Neural progenitor cell (in vitro differentiated cells): ENCODE results near the gene ACOT7. TPM values are rescaled to one million over a fixed set of nuclear protein-coding genes. Genes with fewer than 3 reads are reported as not detected.

Experiments
- DNase-seq: peaks from one replicate; pipeline ENCODE4 v3.0.0-alpha.2; 2016; ENCODE audit warnings: low spot score
- H2AFZ ChIP-seq: fragments of 200-600 bp; sonication (generic); replicated peaks from 2 replicates; pipeline ENCODE4 v1.6.1; 2016; ENCODE audit warnings: antibody characterized with exemption
- H3F3A ChIP-seq: fragments of 200-600 bp; sonication (generic); 2 replicates; pipeline ENCODE4 v1.6.1; 2016; ENCODE audit warnings: antibody characterized with exemption, low read depth
- H3K27ac ChIP-seq: fragments of 200-600 bp; sonication (generic); 2 replicates; pipeline ENCODE4 v1.5.1; 2016; ENCODE audit warnings: mild to moderate bottlenecking
- H3K27me3 ChIP-seq: fragments of 200-600 bp; sonication (generic); 2 replicates; pipeline ENCODE4 v1.6.1; 2016; ENCODE audit warnings: mild to moderate bottlenecking, moderate library complexity
- H3K36me3 ChIP-seq: fragments of 200-600 bp; sonication (generic); 2 replicates; pipeline ENCODE4 v1.5.1; 2016
- H3K4me1 ChIP-seq: fragments of 200-600 bp; sonication (generic); 2 replicates; pipeline ENCODE4 v1.6.1; 2016; ENCODE audit warnings: mixed run types
- H3K4me2 ChIP-seq: fragments of 200-600 bp; sonication (generic); 2 replicates; pipeline ENCODE4 v1.6.1; 2016
- H3K4me3 ChIP-seq: fragments of 200-600 bp; sonication (generic); 2 replicates; pipeline ENCODE4 v1.5.1; 2016
- H3K79me2 ChIP-seq: fragments of 200-600 bp; sonication (generic); 2 replicates; pipeline ENCODE4 v1.6.1; 2016; ENCODE audit warnings: low read depth
- H3K9ac ChIP-seq: fragments of 200-600 bp; sonication (generic); 2 replicates; pipeline ENCODE4 v1.6.1; 2016
- H3K9me3 ChIP-seq: fragments of 200-600 bp; sonication (generic); 2 replicates; pipeline ENCODE4 v1.5.1; 2016; ENCODE audit warnings: low read depth
- H4K20me1 ChIP-seq: fragments of 200-600 bp; sonication (generic); 2 replicates; pipeline ENCODE4 v1.6.1; 2016; ENCODE audit warnings: low read depth
- H3K27ac Mint-ChIP-seq: 3 replicates; pipeline ENCODE4 v1.8.0; 2021; ENCODE audit warnings: mixed read lengths
- H3K27me3 Mint-ChIP-seq: 2 replicates; pipeline ENCODE4 v1.8.0; 2022; ENCODE audit warnings: low read depth, mild to moderate bottlenecking, inconsistent platforms, moderate library complexity, mixed read lengths; ENCODE audit not compliant: insufficient read depth
- H3K36me3 Mint-ChIP-seq: 3 replicates; pipeline ENCODE4 v1.8.0; 2021; ENCODE audit warnings: mixed read lengths
- H3K4me1 Mint-ChIP-seq: 3 replicates; pipeline ENCODE4 v1.8.0; 2021; ENCODE audit warnings: mixed read lengths
- H3K4me3 Mint-ChIP-seq: 3 replicates; pipeline ENCODE4 v1.8.0; 2021; ENCODE audit warnings: mild to moderate bottlenecking, moderate library complexity, mixed read lengths
- H3K9me3 Mint-ChIP-seq: 3 replicates; pipeline ENCODE4 v1.8.0; 2020; ENCODE audit warnings: mixed read lengths
- CTCF ChIP-seq: fragments of 200-600 bp; sonication (generic); IDR thresholded peaks from 2 replicates; pipeline ENCODE4 v1.5.1; 2017; ENCODE audit warnings: antibody characterized with exemption, mild to moderate bottlenecking
- EZH2 ChIP-seq: fragments of 200-600 bp; sonication (generic); IDR thresholded peaks from 2 replicates; pipeline ENCODE4 v1.6.1; 2017; ENCODE audit warnings: antibody characterized with exemption, mild to moderate bottlenecking, moderate library complexity
- EZH2phosphoT487 ChIP-seq: fragments of 200-600 bp; sonication (generic); IDR thresholded peaks from 2 replicates; pipeline ENCODE4 v1.6.1; 2017; ENCODE audit warnings: antibody characterized with exemption
- total RNA-seq: library from RNA; depleted of rRNA; stranded (reverse); fragments of >200 nt; gene quantifications from 2 replicates; pipeline ENCODE4 v1.2.3, GENCODE V29; 2015; ENCODE audit warnings: low replicate concordance

ACOT7 gene
- total RNA-seq, 1 donor from 2014 or later = 19.6 TPM

- H3K27ac Mint-ChIP-seq = no peak overlapping the region
- Histone ChIP-seq H3K9me3 (no peaks in the 10 kb centered on the region), H3F3A (peaks cover 30% of the 10 kb centered on the region), H3K79me2 (no peaks in the 10 kb centered on the region), H3K36me3 (no peaks in the 10 kb centered on the region), H4K20me1 (peaks cover 92% of the 10 kb centered on the region), H3K4me2 (no peak overlapping the region), H3K27ac (no peak overlapping the region), H3K27me3 (peaks cover 35% of the 10 kb centered on the region), H3K4me3 (no peak overlapping the region), H2AFZ (no peak overlapping the region), H3K4me1 (no peaks in the 10 kb centered on the region), H3K9ac (no peak overlapping the region)
- TF ChIP-seq CTCF (no peak), EZH2phosphoT487 (no peak), EZH2 (no peak)
- H3K4me1 Mint-ChIP-seq = peaks cover 14% of the 10 kb centered on the region
- H3K4me3 Mint-ChIP-seq = no peak overlapping the region
- peaks cover 24% of the 10 kb centered on the region for H3K27me3 Mint-ChIP-seq
- no peak for DNase-seq
- H3K36me3 Mint-ChIP-seq = no peaks in the 10 kb centered on the region
- no peaks in the 10 kb centered on the region for H3K9me3 Mint-ChIP-seq
These were observed 141.7 kb downstream of the ACOT7 start for GRCh38 chr1:6251681-6252373.

DNA sequence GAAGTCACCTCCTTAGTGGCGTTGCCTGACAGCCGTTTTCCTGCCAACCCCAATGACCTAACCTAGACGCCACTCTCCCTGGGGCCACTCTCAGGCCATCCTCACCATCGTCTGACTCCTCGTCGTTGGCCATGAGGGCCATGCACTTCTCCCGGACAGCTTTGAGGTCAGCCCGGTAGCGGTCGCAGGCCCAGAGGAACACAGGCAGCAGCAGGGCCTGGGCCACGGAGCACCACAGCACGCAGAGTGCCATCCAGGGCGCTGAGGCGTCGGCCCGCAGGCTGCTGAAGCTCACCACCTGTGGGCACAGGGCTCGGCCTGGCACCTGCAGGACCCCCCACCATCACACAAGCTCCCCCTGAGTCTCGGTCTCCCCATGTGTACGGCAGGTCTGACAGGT is 142.3 kb downstream of the ACOT7 start:
- Histone ChIP-seq H3K4me3 (no peak overlapping the region), H3K36me3 (no peaks in the 10 kb centered on the region), H3K9me3 (no peaks in the 10 kb centered on the region), H3K27ac (no peak overlapping the region), H3K4me2 (no peak overlapping the region), H4K20me1 (peaks cover 91% of the 10 kb centered on the region), H3K9ac (no peak overlapping the region), H3K27me3 (peaks cover 35% of the 10 kb centered on the region), H3F3A (peaks cover 35% of the 10 kb centered on the region), H2AFZ (no peak overlapping the region), H3K4me1 (no peaks in the 10 kb centered on the region), H3K79me2 (no peaks in the 10 kb centered on the region)
- H3K36me3 Mint-ChIP-seq = no peaks in the 10 kb centered on the region
- no peak overlapping the region for H3K4me3 Mint-ChIP-seq
- H3K4me1 Mint-ChIP-seq = peaks cover 16% of the 10 kb centered on the region
- TF ChIP-seq EZH2 = no peak
- TF ChIP-seq CTCF = no peak
- no peak for TF ChIP-seq EZH2phosphoT487
- H3K9me3 Mint-ChIP-seq = no peaks in the 10 kb centered on the region
- no peak overlapping the region for H3K27ac Mint-ChIP-seq
- no peak for DNase-seq
- peaks cover 27% of the 10 kb centered on the region for H3K27me3 Mint-ChIP-seq

DNA sequence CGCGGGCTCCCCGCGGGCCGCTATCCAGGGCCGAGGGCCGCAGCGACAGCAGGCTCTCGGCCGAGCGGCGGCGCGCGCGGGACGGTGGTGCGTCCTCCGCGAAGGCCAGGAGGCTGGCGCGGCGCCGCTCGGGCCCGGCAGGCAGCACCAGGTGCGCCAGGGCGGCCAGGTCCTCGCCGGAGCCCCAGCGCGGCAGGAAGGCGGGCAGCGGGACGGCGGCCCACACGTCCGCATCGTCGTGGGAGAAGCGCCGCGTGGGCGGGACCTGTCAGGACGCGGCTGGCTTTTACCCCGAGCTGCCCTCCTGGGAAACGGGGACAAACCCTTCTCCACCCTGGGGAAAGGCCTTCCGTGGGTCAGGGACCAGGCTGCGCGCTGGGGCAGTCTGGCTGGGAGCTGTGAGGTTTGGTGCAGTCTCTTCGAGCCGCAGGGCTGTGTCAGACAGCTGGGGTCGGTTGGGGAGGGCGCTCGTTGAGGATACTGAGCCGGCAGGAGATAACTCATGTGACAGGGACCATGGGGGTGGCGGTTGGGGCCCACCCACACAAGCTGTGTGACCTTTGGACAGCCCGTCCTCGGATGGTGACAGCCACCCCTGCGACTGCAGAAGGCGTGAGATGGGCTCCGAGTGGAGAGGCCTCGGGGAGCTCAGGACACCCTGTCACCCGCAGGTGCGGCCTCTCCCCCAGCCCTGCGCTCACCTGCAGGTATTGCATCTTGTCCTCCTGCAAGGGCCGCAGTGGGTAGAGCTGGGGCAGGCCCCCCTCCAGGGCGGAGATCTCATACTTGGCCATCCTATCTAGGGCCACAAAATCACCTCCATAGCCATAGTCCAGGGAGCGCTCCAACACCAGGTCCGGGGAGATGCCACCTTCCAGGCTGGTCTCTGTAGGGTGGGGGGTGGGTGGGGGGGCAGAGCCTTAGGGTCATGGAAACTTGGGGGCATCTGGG is 143.6 kb downstream of the ACOT7 start:
- TF ChIP-seq EZH2 = peak; percentile 65
- no peak for TF ChIP-seq CTCF
- no peak for TF ChIP-seq EZH2phosphoT487
- H3K4me3 ChIP-seq = peak overlapping the region; percentile 29
- H4K20me1 ChIP-seq = peaks cover 88% of the 10 kb centered on the region
- peaks cover 46% of the 10 kb centered on the region for H3F3A ChIP-seq
- Mint-ChIP-seq H3K4me3 (peak overlapping the region; percentile 50), H3K27ac (no peak overlapping the region), H3K36me3 (no peaks in the 10 kb centered on the region), H3K27me3 (peaks cover 27% of the 10 kb centered on the region), H3K9me3 (no peaks in the 10 kb centered on the region), H3K4me1 (peaks cover 18% of the 10 kb centered on the region)
- no peak overlapping the region for H3K9ac ChIP-seq
- no peaks in the 10 kb centered on the region for H3K36me3 ChIP-seq
- DNase-seq = peak; percentile 74
- peaks cover 3% of the 10 kb centered on the region for H3K79me2 ChIP-seq
- H3K4me2 ChIP-seq = peak overlapping the region; percentile 76
- no peaks in the 10 kb centered on the region for H3K9me3 ChIP-seq
- H3K27me3 ChIP-seq = peaks cover 35% of the 10 kb centered on the region
- H3K4me1 ChIP-seq = peaks cover 4% of the 10 kb centered on the region
- no peak overlapping the region for H3K27ac ChIP-seq
- H2AFZ ChIP-seq = no peak overlapping the region
